Anterior cingulate cortex (tissue), 58 donors: ENCODE measurements around the gene GDF11.
"Not testable (repeated sequence)": the region's sequence is repeated elsewhere in the genome, so short reads cannot be mapped to it uniquely, and the experiment has no call there.

Experiments used
- DNase-seq, 58 donors: peaks; one replicate each; lab custom pipeline; 2025; lab: John Stamatoyannopoulos, UW

GDF11 gene

GRCh38 chr12:55737581-55738122 is 5.3 kb upstream of the GDF11 start:
- peak in 5 of 58 donors; percentile 52 to 71 (median 60) for DNase-seq

GRCh38 chr12:55738123-55739024 is 4.5 kb upstream of the GDF11 start:
- DNase-seq: peak in 54 of 58 donors; percentile 39 to 91 (median 77)

- DNase-seq: no peak
These were observed 3.9 kb upstream of the GDF11 start for GRCh38 chr12:55739025-55739378.

- DNase-seq: no peak
These were observed 816 bp upstream of the GDF11 start for GRCh38 chr12:55741931-55742680.

GRCh38 chr12:55743406-55744339 is 751 bp downstream of the GDF11 start:
- peak in 20 of 58 donors; percentile 10 to 63 (median 44) for DNase-seq

- peak in 2 of 58 donors; percentile 8 to 32 for DNase-seq
These were observed 1.6 kb downstream of the GDF11 start for GRCh38 chr12:55744340-55745030.

- peak in 12 of 58 donors; percentile 15 to 48 (median 32) for DNase-seq
These were observed 2.6 kb downstream of the GDF11 start for GRCh38 chr12:55745361-55746173.

- no peak for DNase-seq
These were observed 3.4 kb downstream of the GDF11 start for GRCh38 chr12:55746174-55746912.

- DNase-seq: no peak
These were observed 4.0 kb downstream of the GDF11 start for GRCh38 chr12:55746913-55747231.

- no peak for DNase-seq
These were observed 5.5 kb downstream of the GDF11 start for GRCh38 chr12:55748230-55748993.

GRCh38 chr12:55755246-55755645 is 12.3 kb downstream of the GDF11 start:
- no peak for DNase-seq

- DNase-seq: no peak
These were observed 14.8 kb downstream of the GDF11 start for GRCh38 chr12:55757701-55758100.

- DNase-seq: not testable (repeated sequence)
These were observed 15.7 kb downstream of the GDF11 start for GRCh38 chr12:55758575-55758974.

GRCh38 chr12:55760663-55761062 is 17.7 kb downstream of the GDF11 start:
- no peak for DNase-seq

GRCh38 chr12:55762646-55763045 is 19.7 kb downstream of the GDF11 start:
- no peak for DNase-seq

GRCh38 chr12:55765736-55766290 is 22.9 kb downstream of the GDF11 start:
- no peak for DNase-seq

- DNase-seq: no peak
These were observed 24.2 kb downstream of the GDF11 start for GRCh38 chr12:55767156-55767555.
